ENCODE results near the gene IGFBP6.

The IGFBP6 gene

GRCh38 chr12:53133722-53134121 lies 36.3 kb downstream of the IGFBP6 start:
- Mint-ChIP-seq H3K4me1 (peaks cover 4% of the 10 kb centered on the region), H3K9me3 (peaks cover 26% of the 10 kb centered on the region), H3K27ac (no peak overlapping the region), H3K27me3 (ENCODE audit: low read depth, poor library complexity) (peaks cover 26% of the 10 kb centered on the region), H3K4me3 (no peak overlapping the region), H3K36me3 (ENCODE audit: low read depth) (no peaks in the 10 kb centered on the region)
- no peak for DNase-seq
- TF ChIP-seq CTCF (IDR thresholded peaks at IDR 0.05) = no peak

GRCh38 chr12:53143355-53143754 lies 45.9 kb downstream of the IGFBP6 start:
- H3K4me3 Mint-ChIP-seq = no peak overlapping the region
- peaks cover 8% of the 10 kb centered on the region for H3K27me3 Mint-ChIP-seq (ENCODE audit: low read depth, poor library complexity)
- H3K27ac Mint-ChIP-seq = no peak overlapping the region
- no peak for DNase-seq
- no peaks in the 10 kb centered on the region for H3K36me3 Mint-ChIP-seq (ENCODE audit: low read depth)
- TF ChIP-seq CTCF (IDR thresholded peaks at IDR 0.05) = no peak
- H3K4me1 Mint-ChIP-seq = no peaks in the 10 kb centered on the region
- H3K9me3 Mint-ChIP-seq = peaks cover 20% of the 10 kb centered on the region

- Mint-ChIP-seq H3K4me3 (no peak overlapping the region), H3K9me3 (no peaks in the 10 kb centered on the region), H3K4me1 (peaks cover 6% of the 10 kb centered on the region), H3K27me3 (ENCODE audit: low read depth, poor library complexity) (peaks cover 11% of the 10 kb centered on the region), H3K36me3 (ENCODE audit: low read depth) (no peaks in the 10 kb centered on the region), H3K27ac (no peak overlapping the region)
- DNase-seq = no peak
- no peak for TF ChIP-seq CTCF (IDR thresholded peaks at IDR 0.05)
Observed at GRCh38 chr12:53145383-53146260, 48.2 kb downstream of the IGFBP6 start.

GRCh38 chr12:53147181-53147580 lies 49.7 kb downstream of the IGFBP6 start:
- Mint-ChIP-seq H3K4me1 (peaks cover 10% of the 10 kb centered on the region), H3K27ac (no peak overlapping the region), H3K9me3 (no peaks in the 10 kb centered on the region), H3K27me3 (ENCODE audit: low read depth, poor library complexity) (peaks cover 12% of the 10 kb centered on the region), H3K4me3 (no peak overlapping the region), H3K36me3 (ENCODE audit: low read depth) (no peaks in the 10 kb centered on the region)
- DNase-seq = no peak
- TF ChIP-seq CTCF (IDR thresholded peaks at IDR 0.05) = no peak

GRCh38 chr12:53147653-53148052 lies 50.2 kb downstream of the IGFBP6 start:
- Mint-ChIP-seq H3K27ac (no peak overlapping the region), H3K36me3 (ENCODE audit: low read depth) (no peaks in the 10 kb centered on the region), H3K4me3 (no peak overlapping the region), H3K27me3 (ENCODE audit: low read depth, poor library complexity) (peaks cover 17% of the 10 kb centered on the region), H3K4me1 (peaks cover 10% of the 10 kb centered on the region), H3K9me3 (no peaks in the 10 kb centered on the region)
- DNase-seq = no peak
- TF ChIP-seq CTCF (IDR thresholded peaks at IDR 0.05) = no peak

GRCh38 chr12:53151039-53151438 lies 53.6 kb downstream of the IGFBP6 start:
- no peaks in the 10 kb centered on the region for H3K36me3 Mint-ChIP-seq (ENCODE audit: low read depth)
- H3K27me3 Mint-ChIP-seq (ENCODE audit: low read depth, poor library complexity) = peaks cover 29% of the 10 kb centered on the region
- no peak for TF ChIP-seq CTCF (IDR thresholded peaks at IDR 0.05)
- no peak for DNase-seq
- H3K4me1 Mint-ChIP-seq = peaks cover 10% of the 10 kb centered on the region
- no peaks in the 10 kb centered on the region for H3K9me3 Mint-ChIP-seq
- H3K27ac Mint-ChIP-seq = no peak overlapping the region
- H3K4me3 Mint-ChIP-seq = no peak overlapping the region
